Neural cell (in vitro differentiated cells): ENCODE results near the gene PAPLN. TPM values are rescaled to one million over a fixed set of nuclear protein-coding genes. Genes with fewer than 3 reads are reported as not detected.

Source experiments
- H2AFZ ChIP-seq: fragments of 200-600, 300-800 bp; sonication (generic), shearing (Covaris generic); 2 replicates; pipeline ENCODE4 v1.6.0; 2014; ENCODE audit warnings: low read depth, mild to moderate bottlenecking, antibody characterized with exemption, low read length, moderate library complexity
- H3F3A ChIP-seq: fragments of 200-600 bp; shearing (Covaris generic); 2 replicates; pipeline ENCODE4 v1.6.1; 2016; ENCODE audit warnings: mild to moderate bottlenecking, moderate library complexity, mixed read lengths, antibody characterized with exemption, low read length; ENCODE audit not compliant: insufficient read depth, poor library complexity, severe bottlenecking
- H3K27ac ChIP-seq: fragments of 200-600, 300-800 bp; sonication (generic), shearing (Covaris generic); 2 replicates; pipeline ENCODE4 v1.5.1; 2014; ENCODE audit warnings: mild to moderate bottlenecking, low read length, moderate library complexity
- H3K27me3 ChIP-seq: fragments of 300-800, 200-600 bp; sonication (generic), shearing (Covaris generic); 2 replicates; pipeline ENCODE4 v1.6.0; 2014; ENCODE audit warnings: mild to moderate bottlenecking, low read depth, low read length, moderate library complexity; ENCODE audit not compliant: insufficient read depth
- H3K36me3 ChIP-seq: fragments of 300-800, 200-600 bp; sonication (generic), shearing (Covaris generic); 2 replicates; pipeline ENCODE4 v1.5.1; 2014; ENCODE audit warnings: mild to moderate bottlenecking, antibody characterized with exemption, low read length, moderate library complexity; ENCODE audit not compliant: insufficient read depth
- H3K4me2 ChIP-seq: fragments of 300-800, 200-600 bp; sonication (generic), shearing (Covaris generic); 2 replicates; pipeline ENCODE4 v1.6.0; 2014; ENCODE audit warnings: mild to moderate bottlenecking, low read length
- H3K4me3 ChIP-seq: fragments of 300-800, 200-600 bp; sonication (generic), shearing (Covaris generic); 2 replicates; pipeline ENCODE4 v1.5.1; 2014; ENCODE audit warnings: mild to moderate bottlenecking, low read length, moderate library complexity
- H3K79me2 ChIP-seq: fragments of 200-600 bp; shearing (Covaris generic); replicated peaks from 2 replicates; pipeline ENCODE4 v1.6.0; 2014; ENCODE audit warnings: mild to moderate bottlenecking, low read length, moderate library complexity; ENCODE audit not compliant: insufficient read depth
- H3K9ac ChIP-seq: fragments of 300-800, 200-600 bp; sonication (generic), shearing (Covaris generic); 2 replicates; pipeline ENCODE4 v1.6.1; 2016; ENCODE audit warnings: mild to moderate bottlenecking, low read length, mixed read lengths
- H3K9me2 ChIP-seq: fragments of 200-600 bp; shearing (Covaris generic); 2 replicates; pipeline ENCODE4 v1.6.1; 2016; ENCODE audit warnings: mild to moderate bottlenecking, low read length, mixed read lengths; ENCODE audit not compliant: insufficient read depth
- H3K9me3 ChIP-seq: fragments of 200-600, 300-800 bp; sonication (generic), shearing (Covaris generic); 2 replicates; pipeline ENCODE4 v1.6.1; 2016; ENCODE audit warnings: mild to moderate bottlenecking, mixed run types, low read length, moderate library complexity, mixed read lengths
- H4K20me1 ChIP-seq: fragments of 200-600 bp; shearing (Covaris generic); 2 replicates; pipeline ENCODE4 v1.6.1; 2016; ENCODE audit warnings: mild to moderate bottlenecking, mixed run types; ENCODE audit not compliant: insufficient read depth
- CTCF ChIP-seq: fragments of 450-650 bp; IDR thresholded peaks from 2 replicates; pipeline ENCODE4 v1.5.1; 2014; ENCODE audit warnings: antibody characterized with exemption, mild to moderate bottlenecking, moderate library complexity; ENCODE audit not compliant: poor library complexity, severe bottlenecking
- EZH2 ChIP-seq: fragments of 200-600, 300-800 bp; shearing (Covaris generic), sonication (generic); IDR thresholded peaks from 2 replicates; pipeline ENCODE4 v1.6.1; 2014; ENCODE audit warnings: antibody characterized with exemption, low read length, borderline replicate concordance, mild to moderate bottlenecking; ENCODE audit not compliant: insufficient read depth, poor library complexity, severe bottlenecking
- MXI1 ChIP-seq: fragments of 450-650 bp; conservative IDR thresholded peaks from 2 replicates; pipeline ENCODE4 v1.6.1; 2014; ENCODE audit warnings: antibody characterized with exemption, mild to moderate bottlenecking; ENCODE audit not compliant: poor library complexity, severe bottlenecking
- RAD21 ChIP-seq: fragments of 450-650 bp; conservative IDR thresholded peaks from 2 replicates; pipeline ENCODE4 v1.6.1; 2014; ENCODE audit warnings: antibody characterized with exemption, mild to moderate bottlenecking, moderate library complexity
- REST ChIP-seq: IDR thresholded peaks from 2 replicates; pipeline ENCODE4 v1.6.1; 2012; ENCODE audit warnings: borderline replicate concordance
- TAF1 ChIP-seq: IDR thresholded peaks from 2 replicates; pipeline ENCODE4 v1.6.1; 2012; ENCODE audit warnings: low read depth
- polyA plus RNA-seq: library from polyadenylated mRNA; depleted of rRNA; stranded (reverse); fragments of >200 nt; gene quantifications from 2 replicates; pipeline ENCODE4 v1.2.3, GENCODE V29; 2014

Gene PAPLN
- polyA plus RNA-seq, 1 donor from 2014 or later = 0.14 TPM

- Histone ChIP-seq H4K20me1 (no peaks in the 10 kb centered on the region), H3K79me2 (no peaks in the 10 kb centered on the region), H3F3A (no peaks in the 10 kb centered on the region), H3K9me2 (no peaks in the 10 kb centered on the region), H2AFZ (no peak overlapping the region), H3K9me3 (no peaks in the 10 kb centered on the region), H3K4me2 (no peak overlapping the region), H3K9ac (no peak overlapping the region), H3K27ac (no peak overlapping the region), H3K27me3 (no peaks in the 10 kb centered on the region), H3K36me3 (peaks cover 17% of the 10 kb centered on the region), H3K4me3 (no peak overlapping the region)
- no peak for TF ChIP-seq TAF1
- no peak for TF ChIP-seq MXI1
- no peak for TF ChIP-seq RAD21
- TF ChIP-seq REST = no peak
- no peak for TF ChIP-seq CTCF
Observed at GRCh38 chr14:73211251-73212040, 25.9 kb upstream of the PAPLN start.

GRCh38 chr14:73216030-73216429, 21.3 kb upstream of the PAPLN start:
- Histone ChIP-seq H3K9me2 (no peaks in the 10 kb centered on the region), H2AFZ (no peak overlapping the region), H3F3A (no peaks in the 10 kb centered on the region), H3K36me3 (peaks cover 11% of the 10 kb centered on the region), H3K9ac (no peak overlapping the region), H3K9me3 (no peaks in the 10 kb centered on the region), H3K79me2 (no peaks in the 10 kb centered on the region), H3K27me3 (no peaks in the 10 kb centered on the region), H3K4me2 (no peak overlapping the region), H3K4me3 (no peak overlapping the region), H4K20me1 (no peaks in the 10 kb centered on the region), H3K27ac (no peak overlapping the region)
- TF ChIP-seq MXI1 = no peak
- no peak for TF ChIP-seq EZH2

- no peaks in the 10 kb centered on the region for H3F3A ChIP-seq
- H4K20me1 ChIP-seq = no peaks in the 10 kb centered on the region
- no peak overlapping the region for H2AFZ ChIP-seq
- H3K9ac ChIP-seq = no peak overlapping the region
- H3K9me2 ChIP-seq = no peaks in the 10 kb centered on the region
- H3K27me3 ChIP-seq = no peaks in the 10 kb centered on the region
- peaks cover 11% of the 10 kb centered on the region for H3K36me3 ChIP-seq
- no peak overlapping the region for H3K4me3 ChIP-seq
- H3K79me2 ChIP-seq = no peaks in the 10 kb centered on the region
- no peak for TF ChIP-seq CTCF
- H3K9me3 ChIP-seq = no peaks in the 10 kb centered on the region
- no peak overlapping the region for H3K4me2 ChIP-seq
- H3K27ac ChIP-seq = no peak overlapping the region
Observed at GRCh38 chr14:73217411-73217810, 19.9 kb upstream of the PAPLN start.
